B cell (primary cell): Measurements from ENCODE around the gene GGT1. TPM values are rescaled to one million over a fixed set of nuclear protein-coding genes. Genes with fewer than 3 reads are reported as not detected.
"Not testable (repeated sequence)": the region's sequence is repeated elsewhere in the genome, so short reads cannot be mapped to it uniquely, and the experiment has no call there.

ENCODE experiments used
- ATAC-seq: fragments of 200-7000 bp; cut with Tn5 transposase; one replicate; pipeline ENCODE4 v1.10.0; 2021; ENCODE audit warnings: low read depth, mild to moderate bottlenecking, moderate number of reproducible peaks, moderate library complexity
- CTCF ChIA-PET: fragments of 350-600 bp; sonication (Branson Sonifier 250); formaldehyde crosslinking; loops from one replicate; lab custom pipeline; 2021; ENCODE audit warnings: antibody characterized with exemption, inconsistent platforms; lab: Charles Lee
- POLR2A ChIA-PET: fragments of 350-600 bp; sonication (Branson Sonifier 250); formaldehyde crosslinking; loops from one replicate; lab custom pipeline; 2021; ENCODE audit warnings: antibody characterized with exemption; lab: Charles Lee
- DNase-seq: peaks from one replicate; pipeline ENCODE4 v3.0.0; 2013
- H2AFZ ChIP-seq: 2 replicates; pipeline ENCODE4 v1.6.1; 2012; ENCODE audit warnings: mild to moderate bottlenecking, low read depth, low read length; ENCODE audit not compliant: insufficient read depth, poor library complexity, severe bottlenecking
- H3K27ac ChIP-seq, 2 donors: 1 replicate in 1 of 2; 2 replicates in 1 of 2; pipeline ENCODE4 v1.5.1; 2012 to 2013; ENCODE audit warnings: low read length in 2 of 2, mild to moderate bottlenecking in 2 of 2, moderate library complexity in 1 of 2
- H3K27me3 ChIP-seq, 4 experiments: fragments of 200-600 bp in 1 of 4; sonication (generic) in 1 of 4; replicated peaks in 1 of 4; 1 replicate in 2 of 4; 2 replicates in 2 of 4; pipeline versions ENCODE4 v1.6.1 to v1.7.0; 2013 to 2016; ENCODE audit warnings: low read length in 3 of 4, mild to moderate bottlenecking in 2 of 4, mixed read lengths in 1 of 4, moderate library complexity in 1 of 4; ENCODE audit not compliant: insufficient read depth in 4 of 4, control insufficient read depth in 3 of 4; ENCODE audit errors: control extremely low read depth in 1 of 4
- H3K36me3 ChIP-seq, 2 experiments: replicated peaks in 1 of 2; 1 replicate in 1 of 2; 2 replicates in 1 of 2; pipeline versions ENCODE4 v1.6.1 to v1.7.1; 2013; ENCODE audit warnings: low read length in 1 of 2; ENCODE audit not compliant: insufficient read depth in 2 of 2, control insufficient read depth in 1 of 2; ENCODE audit errors: control extremely low read depth in 1 of 2, extremely low read depth in 1 of 2
- H3K4me1 ChIP-seq, 2 donors: fragments of 200-600 bp in 1 of 2; sonication (generic) in 1 of 2; 1 replicate in 1 of 2; 2 replicates in 1 of 2; pipeline versions ENCODE4 v1.5.1 to v1.6.1; 2013 to 2017; ENCODE audit warnings: low read length in 2 of 2; ENCODE audit not compliant: control insufficient read depth in 2 of 2, insufficient read depth in 2 of 2
- H3K4me2 ChIP-seq: replicated peaks from 2 replicates; pipeline ENCODE3; 2012; ENCODE audit warnings: mild to moderate bottlenecking, low read depth, low read length; ENCODE audit not compliant: poor library complexity, severe bottlenecking
- H3K4me3 ChIP-seq, 5 experiments: fragments of 200-600 bp in 1 of 5; sonication (generic) in 1 of 5; 1 replicate in 3 of 5; 2 replicates in 2 of 5; pipeline versions ENCODE4 v1.5.1 to v1.7.0; 2011 to 2016; ENCODE audit warnings: low read length in 4 of 5, mild to moderate bottlenecking in 4 of 5, low read depth in 2 of 5, control low read depth in 1 of 5, moderate library complexity in 1 of 5; ENCODE audit not compliant: insufficient read depth in 1 of 5; ENCODE audit errors: control extremely low read depth in 1 of 5, extremely low read depth in 1 of 5
- H3K79me2 ChIP-seq: fragments of 200-600 bp; sonication (generic); one replicate; pipeline ENCODE4 v1.6.0; 2016; ENCODE audit warnings: low read length; ENCODE audit not compliant: control insufficient read depth, insufficient read depth
- H3K9ac ChIP-seq: fragments of 200-600 bp; sonication (generic); 2 replicates; pipeline ENCODE4 v1.6.1; 2017; ENCODE audit warnings: mild to moderate bottlenecking, low read length, moderate library complexity
- H3K9me3 ChIP-seq, 3 donors: one replicate each; pipeline versions ENCODE4 v1.6.1 to v1.7.1; 2013; ENCODE audit warnings: low read length in 2 of 3; ENCODE audit not compliant: control insufficient read depth in 2 of 3, insufficient read depth in 1 of 3; ENCODE audit errors: control extremely low read depth in 1 of 3
- H4K20me1 ChIP-seq: 2 replicates; pipeline ENCODE4 v1.6.0; 2012; ENCODE audit warnings: mild to moderate bottlenecking, low read length; ENCODE audit not compliant: insufficient read depth, control insufficient read depth, poor library complexity, severe bottlenecking
- H3K27ac Mint-ChIP-seq: one replicate; pipeline ENCODE4 v1.8.0; 2021; ENCODE audit warnings: mixed read lengths
- H3K27me3 Mint-ChIP-seq: one replicate; pipeline ENCODE4 v1.8.0; 2021; ENCODE audit warnings: mixed read lengths
- H3K4me1 Mint-ChIP-seq: one replicate; pipeline ENCODE4 v1.8.0; 2021; ENCODE audit warnings: mixed read lengths
- H3K4me3 Mint-ChIP-seq: one replicate; pipeline ENCODE4 v1.8.0; 2021; ENCODE audit warnings: mixed read lengths
- H3K9me3 Mint-ChIP-seq: one replicate; pipeline ENCODE4 v1.8.0; 2022; ENCODE audit warnings: mixed read lengths; ENCODE audit not compliant: insufficient read depth
- EZH2 ChIP-seq: IDR thresholded peaks from 2 replicates; pipeline ENCODE4 v1.6.1; 2012; ENCODE audit warnings: borderline replicate concordance, low read depth, mild to moderate bottlenecking, moderate library complexity, low read length; ENCODE audit not compliant: insufficient read depth, poor library complexity, severe bottlenecking
- WGBS: methylation state at CpG from one replicate; pipeline ENCODE4 v1.1.5; 2013; ENCODE audit warnings: missing lambda C conversion rate; ENCODE audit not compliant: insufficient coverage; 5-methylcytosine and 5-hydroxymethylcytosine counted together
- intact Hi-C: fragments of 100-400 bp; cut with micrococcal nuclease; formaldehyde crosslinking; loops from one replicate; pipeline ENCODE4 v1.10.0; 2022
- polyA minus RNA-seq: library from RNA; depleted of rRNA, polyadenylated mRNA; stranded (reverse); fragments of >200 nt; gene quantifications from 2 replicates; pipeline ENCODE4 v1.2.3, GENCODE V29; 2012
- polyA plus RNA-seq: library from polyadenylated mRNA; depleted of rRNA; stranded (reverse); fragments of >200 nt; gene quantifications from 2 replicates; pipeline ENCODE4 v1.2.3, GENCODE V29; 2012
- total RNA-seq, 2 donors: library from RNA; stranded (reverse); fragments of 120-200 nt in 1 of 2; gene quantifications; 1 replicate in 1 of 2; 2 replicates in 1 of 2; pipeline versions ENCODE4 v1.2.3 to v1.2.4, GENCODE V29; 2013 to 2022
- TF ChIP-seq, protein P1 (sequence below): fragments of 200-600 bp; IDR thresholded peaks from one replicate; pipeline ENCODE4 v1.8.0; 2022; ENCODE audit warnings: antibody characterized with exemption, mild to moderate bottlenecking

Gene GGT1
- total RNA-seq: 7.8 and 10.4 TPM in 2 replicates
- total RNA-seq (2013): 3.8 TPM
- 16.1 and 22.1 TPM in 2 replicates for polyA plus RNA-seq
- polyA minus RNA-seq: 5.1 and 5.6 TPM in 2 replicates

DNA sequence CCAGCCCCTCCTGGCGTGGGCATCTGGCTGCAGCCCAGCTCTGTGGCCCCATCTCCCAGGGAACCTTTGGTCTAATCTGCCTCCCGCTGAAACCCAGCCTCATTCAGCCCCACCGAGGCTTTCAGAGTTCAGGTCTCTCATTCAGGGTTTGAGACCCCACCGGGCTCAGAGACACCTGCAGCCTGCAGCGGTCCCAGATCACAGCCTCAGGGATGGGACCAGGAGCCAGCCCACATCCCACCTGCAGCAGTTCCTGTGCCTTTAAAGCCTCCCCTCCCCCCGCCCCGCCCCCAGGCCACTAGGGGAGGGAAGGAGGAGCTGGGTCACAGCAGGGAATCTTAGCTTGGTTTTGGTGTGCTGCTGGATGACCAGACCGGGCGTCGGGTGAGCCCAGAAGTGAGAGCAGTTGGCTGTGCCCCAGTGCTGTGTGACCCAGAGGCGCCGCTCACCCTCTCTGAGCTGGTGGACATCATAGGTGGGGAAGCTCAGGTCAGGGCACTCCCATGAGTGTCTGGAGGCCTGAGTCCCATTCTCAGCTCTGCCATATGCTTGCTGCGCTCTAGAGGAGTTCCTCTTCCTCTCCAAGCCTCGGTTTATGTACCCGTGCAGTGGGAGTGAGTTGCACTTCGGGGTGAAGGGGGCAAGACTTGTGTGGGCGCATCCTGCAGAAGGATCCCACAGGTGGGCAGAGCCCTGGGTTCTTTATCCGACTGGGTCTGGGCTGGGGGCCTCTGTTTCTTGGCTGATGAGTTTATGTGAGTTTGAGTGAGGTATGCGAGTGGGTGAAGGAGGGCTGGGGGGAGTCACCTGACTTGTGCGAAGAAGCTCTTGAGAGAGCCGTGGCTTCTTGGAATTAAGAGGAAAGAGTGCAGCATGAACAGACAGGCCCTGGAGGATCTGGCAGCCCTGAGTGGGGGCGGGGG lies at the start of gene GGT1:
TSS of gene GGT1 (plus strand) at position 347 of the 923 bp plus-strand sequence. CDS start 7,889 bp downstream, outside the sequence.
- Histone ChIP-seq H2AFZ (peak within 1 kb of the TSS; percentile 28), H3K4me1 (peaks cover 0 to 17% of the 10 kb centered on the region in 2 donors)
- H3K4me2 ChIP-seq, H3K9me3 Mint-ChIP-seq, DNase-seq, H4K20me1 ChIP-seq, ATAC-seq, H3K79me2 ChIP-seq, H3K9ac ChIP-seq, CTCF ChIA-PET, H3K36me3 ChIP-seq, POLR2A ChIA-PET, H3K27ac ChIP-seq, intact Hi-C loops, H3K27me3 ChIP-seq, H3K9me3 ChIP-seq, H3K27me3 Mint-ChIP-seq, H3K27ac Mint-ChIP-seq, H3K4me3 ChIP-seq: not testable (repeated sequence)
- H3K4me1 Mint-ChIP-seq: peaks cover 14% of the 10 kb centered on the region
- peak within 1 kb of the TSS; percentile 61 for H3K4me3 Mint-ChIP-seq
- 76% methylated on average over 9 of the region's 22 CpGs for WGBS

DNA sequence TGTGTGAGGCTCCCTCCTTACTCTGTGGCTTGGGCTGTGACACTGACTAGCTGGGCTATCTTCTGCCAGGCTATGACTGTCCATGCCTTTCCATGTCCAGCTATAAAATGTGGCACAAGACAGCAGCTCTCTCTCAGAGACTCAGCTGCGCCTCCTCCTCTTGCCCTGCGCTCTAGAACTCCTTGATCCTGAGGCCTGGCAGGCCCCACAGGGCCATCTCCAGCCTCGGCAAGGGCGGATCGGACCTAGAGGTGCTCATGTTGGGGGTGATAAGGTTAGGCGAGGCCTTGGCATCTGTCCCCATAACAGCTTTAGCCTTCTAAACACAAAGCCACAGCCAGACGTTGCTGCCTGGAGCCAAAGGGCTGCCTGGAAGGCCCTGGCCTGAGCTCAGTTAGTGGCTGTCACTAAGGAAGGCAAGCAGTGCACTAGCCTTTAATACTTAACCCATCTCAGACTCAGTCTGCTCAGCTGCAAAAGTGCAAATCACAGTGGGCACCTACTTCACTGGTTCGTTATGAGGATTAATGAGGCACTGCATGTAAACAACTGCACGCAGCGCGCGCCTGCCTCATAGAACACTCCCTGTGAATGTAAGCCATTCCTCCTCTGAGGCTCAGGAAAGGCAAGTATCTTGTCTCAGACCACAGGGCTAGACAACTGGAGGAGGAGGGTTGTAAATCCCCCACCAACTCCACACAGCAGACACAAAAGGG lies 49.2 kb upstream of the GGT1 start:
- intact Hi-C loops: loop anchor here (2.0 to 10.0 kb wide), 3 partner anchors 127 to 1409 kb away; partner anchors contain the start of genes ADORA2A, RAB36 and RSPH14
- H3K9me3 ChIP-seq: no peaks in the 10 kb centered on the region
- H3K36me3 ChIP-seq: peaks cover 7 to 50% of the 10 kb centered on the region in 2 experiments
- peak overlapping the region; percentile 99 for H3K4me3 Mint-ChIP-seq
- H3K27ac ChIP-seq: peak overlapping the region; percentile 87 to 96
- peak overlapping the region; percentile 66 for H2AFZ ChIP-seq
- TF ChIP-seq, protein P1, sequence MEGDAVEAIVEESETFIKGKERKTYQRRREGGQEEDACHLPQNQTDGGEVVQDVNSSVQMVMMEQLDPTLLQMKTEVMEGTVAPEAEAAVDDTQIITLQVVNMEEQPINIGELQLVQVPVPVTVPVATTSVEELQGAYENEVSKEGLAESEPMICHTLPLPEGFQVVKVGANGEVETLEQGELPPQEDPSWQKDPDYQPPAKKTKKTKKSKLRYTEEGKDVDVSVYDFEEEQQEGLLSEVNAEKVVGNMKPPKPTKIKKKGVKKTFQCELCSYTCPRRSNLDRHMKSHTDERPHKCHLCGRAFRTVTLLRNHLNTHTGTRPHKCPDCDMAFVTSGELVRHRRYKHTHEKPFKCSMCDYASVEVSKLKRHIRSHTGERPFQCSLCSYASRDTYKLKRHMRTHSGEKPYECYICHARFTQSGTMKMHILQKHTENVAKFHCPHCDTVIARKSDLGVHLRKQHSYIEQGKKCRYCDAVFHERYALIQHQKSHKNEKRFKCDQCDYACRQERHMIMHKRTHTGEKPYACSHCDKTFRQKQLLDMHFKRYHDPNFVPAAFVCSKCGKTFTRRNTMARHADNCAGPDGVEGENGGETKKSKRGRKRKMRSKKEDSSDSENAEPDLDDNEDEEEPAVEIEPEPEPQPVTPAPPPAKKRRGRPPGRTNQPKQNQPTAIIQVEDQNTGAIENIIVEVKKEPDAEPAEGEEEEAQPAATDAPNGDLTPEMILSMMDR: no peak
- TF ChIP-seq EZH2: no peak
- CTCF ChIA-PET: interaction anchor here (1.0 to 1.6 kb wide), 4 partner anchors 36 to 397 kb away, joined by 4 to 5 read pairs (median 4); no protein-coding TSS in a partner anchor
- peaks cover 87% of the 10 kb centered on the region for H3K79me2 ChIP-seq
- WGBS: 26% methylated on average over 6 of the region's 12 CpGs
- H3K27me3 ChIP-seq: no peaks in the 10 kb centered on the region
- peak overlapping the region; percentile 97 for H3K9ac ChIP-seq
- H3K4me2 ChIP-seq: peak overlapping the region; percentile 83
- peaks cover 59 to 75% of the 10 kb centered on the region in 2 donors for H3K4me1 ChIP-seq
- POLR2A ChIA-PET: interaction anchor here (0.7 to 3.8 kb wide), 4 partner anchors 119 to 400 kb away, joined by 3 to 14 read pairs (median 6); partner anchors contain the start of gene ADORA2A
- no peak for DNase-seq
- peaks cover 63% of the 10 kb centered on the region for H4K20me1 ChIP-seq
- no peak for ATAC-seq
- H3K9me3 Mint-ChIP-seq: no peaks in the 10 kb centered on the region
- H3K27ac Mint-ChIP-seq: peak overlapping the region; percentile 96
- peak overlapping the region; percentile 75 to 99 (median 96) for H3K4me3 ChIP-seq
- H3K27me3 Mint-ChIP-seq: no peaks in the 10 kb centered on the region
- peaks cover 82% of the 10 kb centered on the region for H3K4me1 Mint-ChIP-seq
